A673 (cell line): ENCODE measurements around the gene P4HB.

Experiments
- EZH2 ChIP-seq: fragments of 200-600 bp; sonication (generic); IDR thresholded peaks from 2 replicates; pipeline ENCODE4 v1.6.1; 2017; ENCODE audit warnings: borderline replicate concordance, low read depth, mild to moderate bottlenecking, mixed read lengths, antibody characterized with exemption, low read length; ENCODE audit not compliant: poor library complexity, severe bottlenecking
- TF ChIP-seq, protein P1 (sequence below): fragments of 300-800, 200-600 bp; sonication (generic); conservative IDR thresholded peaks from 2 replicates; pipeline ENCODE4 v1.5.1; 2017; ENCODE audit warnings: low read depth, mild to moderate bottlenecking, antibody characterized with exemption, low read length, moderate library complexity, mixed read lengths

DNA sequence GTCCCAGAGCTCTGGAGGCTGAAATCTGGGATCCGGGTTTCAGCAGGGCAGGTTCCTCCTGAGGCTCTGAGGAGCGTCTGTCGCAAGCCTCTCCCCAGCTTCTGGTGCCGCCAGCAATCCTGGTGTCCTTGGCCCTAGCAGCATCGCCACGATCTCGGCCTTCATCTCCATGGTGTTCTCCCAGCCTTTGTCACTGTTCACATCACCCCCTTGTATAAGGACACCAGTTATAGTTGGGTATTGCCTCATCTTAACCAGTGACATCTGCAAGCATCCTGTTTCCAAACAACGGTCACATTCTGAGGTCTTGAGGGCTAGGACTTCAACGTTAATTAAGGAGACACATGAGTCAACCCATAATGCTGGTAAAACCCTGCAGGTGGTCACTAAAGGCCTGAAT is 22.7 kb downstream of the P4HB start:
- TF ChIP-seq, protein P1, sequence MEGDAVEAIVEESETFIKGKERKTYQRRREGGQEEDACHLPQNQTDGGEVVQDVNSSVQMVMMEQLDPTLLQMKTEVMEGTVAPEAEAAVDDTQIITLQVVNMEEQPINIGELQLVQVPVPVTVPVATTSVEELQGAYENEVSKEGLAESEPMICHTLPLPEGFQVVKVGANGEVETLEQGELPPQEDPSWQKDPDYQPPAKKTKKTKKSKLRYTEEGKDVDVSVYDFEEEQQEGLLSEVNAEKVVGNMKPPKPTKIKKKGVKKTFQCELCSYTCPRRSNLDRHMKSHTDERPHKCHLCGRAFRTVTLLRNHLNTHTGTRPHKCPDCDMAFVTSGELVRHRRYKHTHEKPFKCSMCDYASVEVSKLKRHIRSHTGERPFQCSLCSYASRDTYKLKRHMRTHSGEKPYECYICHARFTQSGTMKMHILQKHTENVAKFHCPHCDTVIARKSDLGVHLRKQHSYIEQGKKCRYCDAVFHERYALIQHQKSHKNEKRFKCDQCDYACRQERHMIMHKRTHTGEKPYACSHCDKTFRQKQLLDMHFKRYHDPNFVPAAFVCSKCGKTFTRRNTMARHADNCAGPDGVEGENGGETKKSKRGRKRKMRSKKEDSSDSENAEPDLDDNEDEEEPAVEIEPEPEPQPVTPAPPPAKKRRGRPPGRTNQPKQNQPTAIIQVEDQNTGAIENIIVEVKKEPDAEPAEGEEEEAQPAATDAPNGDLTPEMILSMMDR = no peak
- TF ChIP-seq EZH2 = no peak
